GM12892 (cell line): ENCODE results near the gene TGFB2.

Source experiments
- POLR2A ChIP-seq: IDR thresholded peaks from 2 replicates; pipeline ENCODE4 v1.6.1; 2011; ENCODE audit warnings: low read depth, low read length, control low read depth
- POLR2AphosphoS5 ChIP-seq: IDR thresholded peaks from 2 replicates; pipeline ENCODE4 v1.6.1; 2011; ENCODE audit warnings: low read depth, low read length, control low read depth

DNA sequence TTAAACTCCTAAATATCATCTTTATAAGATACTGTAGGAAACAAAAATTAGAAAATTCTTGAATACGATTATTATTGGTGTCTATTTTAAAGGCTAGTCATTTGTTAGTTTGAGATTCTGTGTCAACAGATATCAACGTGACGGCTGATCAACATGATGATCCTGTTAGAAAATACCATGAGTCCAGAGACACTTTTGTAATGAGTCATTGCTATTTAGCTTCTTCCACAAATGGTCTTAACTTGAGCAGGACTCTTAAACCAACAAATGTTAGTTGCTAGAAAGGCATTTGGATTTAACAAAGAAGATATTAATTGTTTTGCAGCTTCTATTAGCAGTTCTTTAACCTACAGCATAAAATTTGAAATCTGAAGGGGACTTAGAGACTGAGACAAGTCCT, 131.2 kb downstream of the TGFB2 start:
- no peak for TF ChIP-seq POLR2AphosphoS5
- TF ChIP-seq POLR2A, result no peak
